SU-DHL-6 (cell line): Measurements from ENCODE around the gene SAA2.

Experiments
- H2AFZ ChIP-seq: fragments of 200-600 bp; sonication (generic); 2 replicates; pipeline ENCODE4 v1.6.1; 2014; ENCODE audit warnings: low read depth, mild to moderate bottlenecking, moderate library complexity, mixed read lengths, antibody characterized with exemption, low read length; ENCODE audit not compliant: severe bottlenecking
- H3F3A ChIP-seq: fragments of 200-600 bp; shearing (Covaris generic); 2 replicates; pipeline ENCODE4 v1.6.0; 2016; ENCODE audit warnings: antibody characterized with exemption, mild to moderate bottlenecking; ENCODE audit not compliant: insufficient read depth
- H3K27ac ChIP-seq: fragments of 200-600 bp; sonication (generic); 2 replicates; pipeline ENCODE4 v1.5.1; 2016; ENCODE audit warnings: low read depth, mild to moderate bottlenecking, low read length, moderate library complexity, mixed read lengths
- H3K27me3 ChIP-seq: fragments of 200-600 bp; sonication (generic), shearing (Covaris generic); 2 replicates; pipeline ENCODE4 v1.6.0; 2014; ENCODE audit warnings: mild to moderate bottlenecking, low read length
- H3K36me3 ChIP-seq: fragments of 200-600 bp; sonication (generic); 2 replicates; pipeline ENCODE4 v1.6.1; 2014; ENCODE audit warnings: mild to moderate bottlenecking, low read length, mixed read lengths
- H3K4me2 ChIP-seq: fragments of 300-600, 200-600 bp; shearing (Covaris generic), sonication (generic); 2 replicates; pipeline ENCODE4 v1.6.0; 2014; ENCODE audit warnings: low read length, low read depth, mild to moderate bottlenecking; ENCODE audit not compliant: poor library complexity, severe bottlenecking
- H3K4me3 ChIP-seq: fragments of 200-600 bp; sonication (generic); 2 replicates; pipeline ENCODE4 v1.5.1; 2014; ENCODE audit warnings: antibody characterized with exemption, low read length, mild to moderate bottlenecking, mixed read lengths; ENCODE audit not compliant: insufficient read depth, poor library complexity, severe bottlenecking
- H3K79me2 ChIP-seq: fragments of 200-600 bp; sonication (generic); 2 replicates; pipeline ENCODE4 v1.6.1; 2014; ENCODE audit warnings: mild to moderate bottlenecking, low read length, moderate library complexity; ENCODE audit not compliant: insufficient read depth
- H3K9ac ChIP-seq: fragments of 200-600 bp; sonication (generic); 2 replicates; pipeline ENCODE4 v1.7.0; 2014; ENCODE audit warnings: mild to moderate bottlenecking, low read length
- H3K9me2 ChIP-seq: fragments of 200-600 bp; sonication (generic); replicated peaks from 2 replicates; pipeline ENCODE4 v1.6.1; 2014; ENCODE audit warnings: low read length; ENCODE audit not compliant: insufficient read depth
- H3K9me3 ChIP-seq: fragments of 200-600 bp; sonication (generic); 2 replicates; pipeline ENCODE4 v1.6.1; 2014; ENCODE audit warnings: low read length, mixed read lengths; ENCODE audit not compliant: insufficient read depth
- H4K20me1 ChIP-seq: fragments of 200-600 bp; sonication (generic); 2 replicates; pipeline ENCODE4 v1.6.1; 2014; ENCODE audit warnings: low read depth, mild to moderate bottlenecking, antibody characterized with exemption, low read length, moderate library complexity, mixed read lengths
- EZH2phosphoT487 ChIP-seq: fragments of 200-600 bp; sonication (generic), shearing (Covaris generic); conservative IDR thresholded peaks from 2 replicates; pipeline ENCODE4 v1.6.1; 2018; ENCODE audit warnings: mild to moderate bottlenecking, antibody characterized with exemption, low read length, moderate library complexity, mixed read lengths
- TF ChIP-seq, protein P1 (sequence below): fragments of 200-600 bp; sonication (generic); IDR thresholded peaks from one replicate; pipeline ENCODE4 v1.5.1; 2017; ENCODE audit warnings: antibody characterized with exemption, mild to moderate bottlenecking, low read length, moderate library complexity; ENCODE audit not compliant: insufficient read depth, poor library complexity, severe bottlenecking

Gene SAA2

DNA sequence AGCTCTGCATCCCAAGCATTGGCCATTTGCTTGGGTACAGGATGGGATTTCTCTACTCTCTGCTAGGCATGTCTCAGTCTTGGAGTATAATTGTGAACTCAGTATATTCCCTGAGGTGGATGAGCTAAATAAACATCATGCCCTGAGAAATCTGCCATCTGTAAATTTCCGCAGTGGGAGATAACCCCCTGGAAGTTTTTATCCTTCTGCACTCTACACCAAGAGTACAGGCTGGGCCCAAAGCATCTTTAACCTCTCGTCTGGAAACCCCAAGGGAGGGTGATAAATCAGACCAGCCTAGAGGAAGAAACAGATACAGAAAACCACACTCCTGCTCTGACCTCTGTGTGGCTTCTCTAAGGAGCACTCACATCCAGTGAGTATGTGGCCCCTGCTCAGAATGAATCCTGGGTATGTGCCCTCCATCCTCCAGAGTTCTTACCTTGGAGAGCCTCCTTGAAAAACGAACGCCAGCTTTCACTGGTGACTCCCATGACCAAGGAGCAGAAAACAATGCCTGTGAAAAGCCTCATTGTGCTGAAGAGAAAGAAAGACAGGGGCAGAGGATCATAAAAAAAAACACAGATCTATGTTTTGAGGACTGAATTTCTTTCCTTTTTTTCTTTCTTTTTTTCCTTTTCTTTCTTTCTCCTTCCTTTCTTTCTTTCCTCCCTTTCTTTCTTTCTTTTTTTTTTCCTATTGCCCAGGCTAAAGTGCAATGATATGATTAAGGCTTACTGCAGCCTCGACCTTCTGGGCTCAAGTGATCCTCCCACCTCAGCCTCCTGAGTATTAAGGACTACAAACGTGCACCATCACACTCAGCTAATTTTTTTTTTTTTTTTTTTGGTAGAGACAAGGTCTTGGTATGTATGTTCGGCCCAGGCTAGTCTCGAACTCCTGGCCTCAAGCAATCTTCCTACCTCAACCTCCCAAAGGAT is 12.8 kb downstream of the SAA2 start:
- TF ChIP-seq EZH2phosphoT487: no peak
- TF ChIP-seq, protein P1, sequence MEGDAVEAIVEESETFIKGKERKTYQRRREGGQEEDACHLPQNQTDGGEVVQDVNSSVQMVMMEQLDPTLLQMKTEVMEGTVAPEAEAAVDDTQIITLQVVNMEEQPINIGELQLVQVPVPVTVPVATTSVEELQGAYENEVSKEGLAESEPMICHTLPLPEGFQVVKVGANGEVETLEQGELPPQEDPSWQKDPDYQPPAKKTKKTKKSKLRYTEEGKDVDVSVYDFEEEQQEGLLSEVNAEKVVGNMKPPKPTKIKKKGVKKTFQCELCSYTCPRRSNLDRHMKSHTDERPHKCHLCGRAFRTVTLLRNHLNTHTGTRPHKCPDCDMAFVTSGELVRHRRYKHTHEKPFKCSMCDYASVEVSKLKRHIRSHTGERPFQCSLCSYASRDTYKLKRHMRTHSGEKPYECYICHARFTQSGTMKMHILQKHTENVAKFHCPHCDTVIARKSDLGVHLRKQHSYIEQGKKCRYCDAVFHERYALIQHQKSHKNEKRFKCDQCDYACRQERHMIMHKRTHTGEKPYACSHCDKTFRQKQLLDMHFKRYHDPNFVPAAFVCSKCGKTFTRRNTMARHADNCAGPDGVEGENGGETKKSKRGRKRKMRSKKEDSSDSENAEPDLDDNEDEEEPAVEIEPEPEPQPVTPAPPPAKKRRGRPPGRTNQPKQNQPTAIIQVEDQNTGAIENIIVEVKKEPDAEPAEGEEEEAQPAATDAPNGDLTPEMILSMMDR: no peak
- Histone ChIP-seq H3K79me2 (no peaks in the 10 kb centered on the region), H3K9me2 (no peaks in the 10 kb centered on the region), H3K27ac (no peak overlapping the region), H3K36me3 (no peaks in the 10 kb centered on the region), H3F3A (no peaks in the 10 kb centered on the region), H3K27me3 (no peaks in the 10 kb centered on the region), H3K4me3 (no peak overlapping the region), H3K9ac (no peak overlapping the region), H4K20me1 (no peaks in the 10 kb centered on the region), H2AFZ (no peak overlapping the region), H3K9me3 (no peaks in the 10 kb centered on the region), H3K4me2 (no peak overlapping the region)

DNA sequence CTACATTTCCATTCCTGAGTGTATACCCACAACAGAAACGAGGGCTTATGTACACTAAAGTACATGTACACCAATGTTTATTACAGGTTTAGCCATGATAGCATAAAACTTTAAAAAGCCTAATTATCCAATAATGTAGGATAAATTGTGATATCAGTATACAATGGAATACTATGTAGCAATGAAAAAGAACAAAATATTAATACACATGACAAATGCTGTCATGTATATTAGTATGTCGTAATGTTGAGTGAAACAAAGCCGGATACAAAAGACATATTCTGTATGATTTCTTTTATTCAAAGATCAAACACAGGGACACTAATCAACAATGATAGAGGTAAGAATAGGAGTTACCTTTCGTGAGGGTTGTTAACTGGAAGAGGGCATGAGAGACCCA is 14.6 kb downstream of the SAA2 start:
- Histone ChIP-seq H3K36me3 (no peaks in the 10 kb centered on the region), H3K9ac (no peak overlapping the region), H3K27ac (no peak overlapping the region), H3K27me3 (no peaks in the 10 kb centered on the region), H4K20me1 (no peaks in the 10 kb centered on the region), H3K4me2 (no peak overlapping the region), H3K9me3 (no peaks in the 10 kb centered on the region), H3K4me3 (no peak overlapping the region), H3K79me2 (no peaks in the 10 kb centered on the region), H2AFZ (no peak overlapping the region), H3F3A (peaks cover 4% of the 10 kb centered on the region), H3K9me2 (no peaks in the 10 kb centered on the region)
- TF ChIP-seq, protein P1: no peak

DNA sequence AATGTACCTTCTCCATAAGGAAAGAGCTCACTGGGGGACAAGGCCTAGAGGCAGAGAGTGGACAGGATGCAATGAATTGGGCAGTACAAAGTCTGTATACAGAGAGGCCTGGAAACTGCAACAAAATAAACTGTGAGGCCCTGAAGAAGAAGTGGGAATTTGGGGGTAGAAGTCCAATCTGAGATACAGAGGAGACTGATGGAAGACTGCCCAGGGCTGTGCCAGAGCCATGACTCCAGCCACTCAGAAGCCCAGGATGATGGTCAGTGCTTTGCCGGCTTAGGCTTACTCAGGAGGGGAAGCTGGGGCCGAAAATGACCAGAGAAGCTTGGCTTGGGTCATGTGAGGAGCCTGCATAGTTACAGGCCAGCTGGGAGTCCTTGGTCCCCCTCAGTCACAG is 17.6 kb downstream of the SAA2 start:
- Histone ChIP-seq H3K79me2 (no peaks in the 10 kb centered on the region), H4K20me1 (no peaks in the 10 kb centered on the region), H3K9me3 (no peaks in the 10 kb centered on the region), H3K9me2 (no peaks in the 10 kb centered on the region), H3K36me3 (no peaks in the 10 kb centered on the region), H3K4me3 (no peak overlapping the region), H3K27me3 (no peaks in the 10 kb centered on the region), H3K9ac (no peak overlapping the region), H3F3A (peaks cover 4% of the 10 kb centered on the region), H3K27ac (no peak overlapping the region), H3K4me2 (no peak overlapping the region), H2AFZ (no peak overlapping the region)
- TF ChIP-seq, protein P1: no peak
- no peak for TF ChIP-seq EZH2phosphoT487
